ENCODE data around the gene TSPYL4.

DNA sequence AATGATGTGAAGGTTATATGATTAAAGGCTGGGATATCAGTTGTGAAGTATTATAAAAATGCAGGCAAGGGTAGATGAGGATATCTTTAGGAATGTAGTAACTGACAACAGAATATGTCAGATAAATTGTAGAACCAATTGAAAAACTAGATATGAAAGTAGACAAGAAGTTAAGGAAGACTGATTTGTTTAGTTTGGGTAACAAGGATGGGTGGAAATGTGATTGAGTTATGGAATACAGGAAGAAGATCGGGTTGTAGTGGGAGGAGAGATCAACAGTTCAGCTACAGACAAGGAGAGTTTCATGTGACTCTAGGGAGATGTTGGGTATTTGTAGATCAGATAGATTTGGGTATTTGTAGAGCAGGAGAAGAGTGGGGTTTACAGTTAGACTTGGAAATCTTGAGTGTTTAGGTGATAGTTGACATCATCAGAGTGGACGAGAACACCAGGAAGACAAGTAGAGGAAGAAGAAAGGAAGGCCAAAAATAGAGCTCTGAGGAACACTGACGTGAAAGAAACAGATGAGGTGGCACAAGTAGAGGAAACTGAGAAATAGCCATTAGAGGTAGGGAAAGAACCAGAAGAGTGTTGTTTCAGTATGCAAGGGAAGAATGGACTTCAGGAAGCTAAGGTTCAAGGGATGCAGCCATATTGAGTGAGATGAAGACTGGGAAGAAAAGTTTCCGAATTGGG, 38.0 kb upstream of the TSPYL4 start:
- TF ChIP-seq CTCF (IDR thresholded peaks at IDR 0.05) (no peak), POLR2AphosphoS5 (IDR thresholded peaks at IDR 0.05) (no peak), EP300 (IDR thresholded peaks at IDR 0.05) (no peak)
